ENCODE data around the gene ACBD3.

DNA sequence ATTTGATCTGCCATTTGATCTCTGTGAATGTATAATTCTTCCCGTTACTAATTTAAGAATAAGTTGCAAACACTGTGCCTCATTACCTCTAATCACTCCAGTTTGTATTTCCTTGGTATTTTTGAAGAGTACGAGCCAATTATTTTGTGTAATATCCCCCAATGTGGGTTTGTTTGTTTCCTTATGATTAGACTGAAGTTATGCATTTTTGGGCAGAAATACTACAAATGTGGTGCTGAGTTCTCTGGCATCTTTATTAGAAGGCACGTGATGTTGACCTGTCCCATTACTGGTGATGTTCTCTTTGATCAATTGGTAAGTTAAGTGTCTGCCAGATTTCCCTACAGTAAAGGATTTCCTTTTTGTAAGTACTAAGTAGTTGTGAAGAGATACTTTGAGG lies 47.3 kb upstream of the ACBD3 start:
- TF ChIP-seq POLR2A (IDR thresholded peaks at IDR 0.05): no peak
- no peak for TF ChIP-seq CTCF (IDR thresholded peaks at IDR 0.05)

All from body of pancreas (tissue), 4 donors.